ENCODE results near the gene SPIRE1.
"Not testable (repeated sequence)": the region's sequence is repeated elsewhere in the genome, so short reads cannot be mapped to it uniquely, and the experiment has no call there.

DNA sequence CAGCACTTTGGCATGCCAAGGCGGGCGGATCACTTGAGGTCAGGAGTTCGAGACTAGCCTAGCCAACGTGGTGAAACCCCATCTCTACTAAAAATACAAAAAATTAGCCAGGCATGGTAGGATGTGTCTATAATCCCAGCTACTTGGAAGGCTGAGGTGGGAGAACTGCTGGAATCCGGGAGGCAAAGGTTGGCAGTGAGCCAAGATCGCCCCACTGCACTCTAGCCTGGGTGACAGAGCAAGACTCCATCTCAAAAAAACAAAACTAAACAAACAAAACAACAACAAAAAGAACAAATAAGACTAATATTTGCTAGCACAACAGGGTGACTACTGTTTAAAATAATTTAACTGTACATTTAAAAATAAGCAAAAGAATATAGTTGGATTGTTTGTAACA lies 97.3 kb downstream of the SPIRE1 start:
- TF ChIP-seq CTCF, POLR2A (IDR thresholded peaks at IDR 0.05): not testable (repeated sequence)

Data from Peyer's patch (tissue), 4 donors.